Rectal smooth muscle tissue (tissue), 1 donor: ENCODE results near the gene IL17F.
"Not testable (repeated sequence)": the region's sequence is repeated elsewhere in the genome, so short reads cannot be mapped to it uniquely, and the experiment has no call there.

Source experiments
- H3K27ac ChIP-seq: one replicate; pipeline ENCODE4 v1.7.0; 2013; ENCODE audit warnings: low read depth, low read length, inconsistent platforms
- H3K27me3 ChIP-seq: one replicate; pipeline ENCODE4 v1.7.0; 2013; ENCODE audit warnings: low read length; ENCODE audit not compliant: control insufficient read depth, insufficient read depth
- H3K36me3 ChIP-seq: one replicate; pipeline ENCODE4 v1.7.0; 2013; ENCODE audit warnings: low read length; ENCODE audit not compliant: control insufficient read depth, insufficient read depth
- H3K4me1 ChIP-seq: one replicate; pipeline ENCODE4 v1.7.0; 2013; ENCODE audit warnings: low read length; ENCODE audit not compliant: control insufficient read depth, insufficient read depth
- H3K4me3 ChIP-seq: one replicate; pipeline ENCODE4 v1.7.0; 2013; ENCODE audit warnings: low read length
- H3K9ac ChIP-seq: one replicate; pipeline ENCODE4 v1.7.0; 2013; ENCODE audit warnings: low read length

Gene IL17F

GRCh38 chr6:52208612-52209011 lies 35.7 kb downstream of the IL17F start:
- no peaks in the 10 kb centered on the region for H3K4me1 ChIP-seq
- no peak overlapping the region for H3K9ac ChIP-seq
- H3K27ac ChIP-seq: no peak overlapping the region
- no peaks in the 10 kb centered on the region for H3K36me3 ChIP-seq
- H3K27me3 ChIP-seq: no peaks in the 10 kb centered on the region
- H3K4me3 ChIP-seq: no peak overlapping the region

GRCh38 chr6:52207066-52207465 lies 37.2 kb downstream of the IL17F start:
- no peaks in the 10 kb centered on the region for H3K36me3 ChIP-seq
- no peaks in the 10 kb centered on the region for H3K27me3 ChIP-seq
- H3K27ac ChIP-seq: no peak overlapping the region
- no peaks in the 10 kb centered on the region for H3K4me1 ChIP-seq
- no peak overlapping the region for H3K4me3 ChIP-seq
- H3K9ac ChIP-seq: no peak overlapping the region

DNA sequence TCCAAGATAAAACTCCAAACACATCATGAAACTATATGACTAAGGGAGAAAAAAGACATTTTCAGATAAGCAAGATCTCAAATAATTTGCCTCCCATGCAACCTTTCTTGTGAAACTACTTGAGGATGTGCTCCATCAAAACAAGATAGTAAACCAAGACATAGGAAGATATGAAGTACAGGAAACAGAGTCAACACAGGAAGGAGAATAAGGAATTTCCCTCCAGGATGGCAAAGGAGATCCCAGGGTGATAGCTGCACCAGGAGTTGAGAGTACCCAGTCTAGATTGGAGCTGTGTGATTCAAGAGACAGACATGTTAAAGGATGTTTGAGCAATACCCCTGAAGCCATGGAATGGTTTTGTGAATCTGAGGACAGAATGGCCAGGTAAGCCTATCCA lies 42.8 kb downstream of the IL17F start:
- no peak overlapping the region for H3K9ac ChIP-seq
- no peaks in the 10 kb centered on the region for H3K4me1 ChIP-seq
- no peak overlapping the region for H3K4me3 ChIP-seq
- no peaks in the 10 kb centered on the region for H3K36me3 ChIP-seq
- H3K27ac ChIP-seq: no peak overlapping the region
- H3K27me3 ChIP-seq: no peaks in the 10 kb centered on the region

- Histone ChIP-seq H3K4me3 (no peak overlapping the region), H3K36me3 (no peaks in the 10 kb centered on the region), H3K4me1 (no peaks in the 10 kb centered on the region), H3K27me3 (no peaks in the 10 kb centered on the region), H3K9ac (no peak overlapping the region), H3K27ac (no peak overlapping the region)
Measured at GRCh38 chr6:52201046-52201445, 43.3 kb downstream of the IL17F start.

DNA sequence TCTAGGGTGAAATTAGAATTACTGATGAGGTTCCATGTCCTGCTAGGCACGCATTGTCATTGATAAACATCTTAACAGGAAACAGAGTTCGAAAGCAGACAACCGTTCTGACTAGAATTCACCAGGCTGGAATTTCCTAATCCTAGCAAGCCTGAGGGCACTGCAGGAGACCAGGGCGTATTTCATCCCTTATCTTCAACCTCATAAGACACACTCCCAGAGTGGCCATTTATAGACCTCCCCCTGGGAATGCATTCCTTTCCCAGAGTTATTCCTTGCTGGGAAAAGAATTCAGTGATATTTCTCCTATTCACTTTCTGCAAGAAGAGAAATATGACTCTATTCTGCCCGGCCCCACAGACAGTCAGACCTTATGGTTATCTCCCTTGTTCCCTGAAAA lies 44.2 kb downstream of the IL17F start:
- H3K27ac ChIP-seq, H3K9ac ChIP-seq, H3K36me3 ChIP-seq, H3K27me3 ChIP-seq, H3K4me3 ChIP-seq, H3K4me1 ChIP-seq: not testable (repeated sequence)

DNA sequence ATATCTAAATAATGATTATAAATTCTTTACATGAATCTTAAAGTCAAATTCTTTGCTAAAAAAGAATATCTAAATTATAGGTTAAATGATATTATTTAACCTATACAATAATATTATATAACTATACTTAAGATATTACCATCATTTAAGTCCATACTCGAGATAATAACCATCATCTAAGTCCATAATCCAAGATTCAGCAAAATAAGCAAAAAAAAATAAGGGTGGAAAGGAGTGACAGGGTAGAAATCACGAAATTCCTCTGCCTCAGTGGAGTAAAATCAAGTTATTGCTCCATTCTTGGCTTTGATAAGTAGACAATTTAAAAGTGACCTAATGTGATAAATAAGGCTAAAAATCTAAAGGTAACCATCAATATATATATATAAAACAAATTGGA lies 48.4 kb downstream of the IL17F start:
- Histone ChIP-seq H3K27me3 (no peaks in the 10 kb centered on the region), H3K4me1 (no peaks in the 10 kb centered on the region), H3K27ac (no peak overlapping the region), H3K36me3 (no peaks in the 10 kb centered on the region), H3K9ac (no peak overlapping the region), H3K4me3 (no peak overlapping the region)

- Histone ChIP-seq H3K9ac (no peak overlapping the region), H3K4me3 (no peak overlapping the region), H3K36me3 (no peaks in the 10 kb centered on the region), H3K27me3 (no peaks in the 10 kb centered on the region), H3K27ac (no peak overlapping the region), H3K4me1 (no peaks in the 10 kb centered on the region)
Measured at GRCh38 chr6:52191824-52192223, 52.5 kb downstream of the IL17F start.

- H3K27ac ChIP-seq: no peak overlapping the region
- H3K36me3 ChIP-seq: no peaks in the 10 kb centered on the region
- H3K4me1 ChIP-seq: no peaks in the 10 kb centered on the region
- no peak overlapping the region for H3K4me3 ChIP-seq
- H3K27me3 ChIP-seq: no peaks in the 10 kb centered on the region
- no peak overlapping the region for H3K9ac ChIP-seq
Measured at GRCh38 chr6:52190409-52190808, 53.9 kb downstream of the IL17F start.

GRCh38 chr6:52189974-52190373 lies 54.3 kb downstream of the IL17F start:
- H3K36me3 ChIP-seq: no peaks in the 10 kb centered on the region
- no peaks in the 10 kb centered on the region for H3K4me1 ChIP-seq
- no peak overlapping the region for H3K4me3 ChIP-seq
- H3K27ac ChIP-seq: no peak overlapping the region
- no peak overlapping the region for H3K9ac ChIP-seq
- no peaks in the 10 kb centered on the region for H3K27me3 ChIP-seq

GRCh38 chr6:52187098-52187497 lies 57.2 kb downstream of the IL17F start:
- no peaks in the 10 kb centered on the region for H3K36me3 ChIP-seq
- H3K4me3 ChIP-seq: no peak overlapping the region
- H3K27me3 ChIP-seq: no peaks in the 10 kb centered on the region
- H3K9ac ChIP-seq: no peak overlapping the region
- no peaks in the 10 kb centered on the region for H3K4me1 ChIP-seq
- no peak overlapping the region for H3K27ac ChIP-seq
